Lower lobe of right lung (tissue), 2 donors: ENCODE results near the gene PHACTR3. TPM values are rescaled to one million over a fixed set of nuclear protein-coding genes. Genes with fewer than 3 reads are reported as not detected.

ENCODE experiments used
- ATAC-seq, 2 donors: fragments of 200-7000 bp; cut with Tn5 transposase; one replicate each; pipeline ENCODE4 v1.9.1; 2020 to 2022; ENCODE audit warnings: mild to moderate bottlenecking in 2 of 2, moderate library complexity in 2 of 2
- DNase-seq: peaks from one replicate; pipeline ENCODE4 v3.0.0-alpha.2; 2020
- H3K27ac ChIP-seq: fragments of 200-600 bp; one replicate; pipeline ENCODE4 v1.8.0; 2022
- H3K27me3 ChIP-seq: fragments of 200-600 bp; one replicate; pipeline ENCODE4 v1.8.0; 2022; ENCODE audit warnings: low read depth
- H3K36me3 ChIP-seq: fragments of 200-600 bp; one replicate; pipeline ENCODE4 v1.8.0; 2022; ENCODE audit warnings: mild to moderate bottlenecking
- H3K4me1 ChIP-seq: fragments of 200-600 bp; one replicate; pipeline ENCODE4 v1.8.0; 2022
- H3K4me3 ChIP-seq: fragments of 200-600 bp; one replicate; pipeline ENCODE4 v1.8.0; 2022; ENCODE audit warnings: mild to moderate bottlenecking
- H3K9me3 ChIP-seq: fragments of 200-600 bp; one replicate; pipeline ENCODE4 v1.8.0; 2022
- CTCF ChIP-seq: fragments of 200-600 bp; IDR thresholded peaks from one replicate; pipeline ENCODE4 v1.8.0; 2022; ENCODE audit warnings: antibody characterized with exemption, mild to moderate bottlenecking
- intact Hi-C: fragments of 100-400 bp; cut with DNase I; formaldehyde crosslinking; loops from one replicate; pipeline ENCODE4 v1.11.0; 2022
- total RNA-seq: library from RNA; stranded (reverse); fragmentation: NEBNext Ultra II Directional; extraction: Animal tissue kit (Norgen Biotek cat#: 25700); gene quantifications from one replicate; pipeline ENCODE4 v1.2.1, GENCODE V29; 2021
- donor health status: DM: no; HTN: yes; CAD: no; lungs with severe emphysema.

PHACTR3 gene
- total RNA-seq, 1 donor from 2014 or later: 9.0 TPM

- intact Hi-C loops: no loop called here
These were observed 118.8 kb downstream of the PHACTR3 start for GRCh38 chr20:59723108-59723500.

GRCh38 chr20:59723607-59724456, 119.5 kb downstream of the PHACTR3 start:
- peaks cover 5% of the 10 kb centered on the region for H3K4me1 ChIP-seq
- ATAC-seq (no peak), DNase-seq (no peak)
- no peak overlapping the region for H3K4me3 ChIP-seq
- no peak overlapping the region for H3K27ac ChIP-seq
- H3K27me3 ChIP-seq: peaks cover 28% of the 10 kb centered on the region
- H3K36me3 ChIP-seq: no peaks in the 10 kb centered on the region
- TF ChIP-seq CTCF: no peak
- no peaks in the 10 kb centered on the region for H3K9me3 ChIP-seq
- intact Hi-C loops: no loop called here

More at GRCh38 chr20:59723108-59723500, 118.8 kb downstream of the PHACTR3 start:
- Histone ChIP-seq H3K27me3 (peaks cover 33% of the 10 kb centered on the region), H3K4me1 (peaks cover 5% of the 10 kb centered on the region), H3K27ac (no peak overlapping the region), H3K36me3 (no peaks in the 10 kb centered on the region), H3K4me3 (no peak overlapping the region), H3K9me3 (no peaks in the 10 kb centered on the region)
- no peak for DNase-seq
- TF ChIP-seq CTCF: no peak
- peak; percentile 69 to 81 for ATAC-seq

GRCh38 chr20:59724457-59725366, 120.4 kb downstream of the PHACTR3 start:
- no peak for DNase-seq
- intact Hi-C loops: no loop called here
- peaks cover 21% of the 10 kb centered on the region for H3K27me3 ChIP-seq

GRCh38 chr20:59725476-59726280, 121.3 kb downstream of the PHACTR3 start:
- H3K27ac ChIP-seq: no peak overlapping the region
- H3K4me1 ChIP-seq: peaks cover 5% of the 10 kb centered on the region
- no peak for ATAC-seq
- intact Hi-C loops: no loop called here
- H3K27me3 ChIP-seq: peaks cover 11% of the 10 kb centered on the region
- no peak overlapping the region for H3K4me3 ChIP-seq
- TF ChIP-seq CTCF: no peak
- DNase-seq: no peak
- no peaks in the 10 kb centered on the region for H3K9me3 ChIP-seq
- no peaks in the 10 kb centered on the region for H3K36me3 ChIP-seq

More at GRCh38 chr20:59724457-59725366, 120.4 kb downstream of the PHACTR3 start:
- Histone ChIP-seq H3K36me3 (no peaks in the 10 kb centered on the region), H3K27ac (no peak overlapping the region), H3K9me3 (no peaks in the 10 kb centered on the region), H3K4me1 (peaks cover 5% of the 10 kb centered on the region), H3K4me3 (no peak overlapping the region)
- ATAC-seq: no peak
- TF ChIP-seq CTCF: no peak

GRCh38 chr20:59726281-59726595, 121.9 kb downstream of the PHACTR3 start:
- ATAC-seq (no peak), DNase-seq (no peak)
- Histone ChIP-seq H3K27me3 (peaks cover 9% of the 10 kb centered on the region), H3K9me3 (no peaks in the 10 kb centered on the region), H3K27ac (no peak overlapping the region), H3K4me1 (peaks cover 5% of the 10 kb centered on the region), H3K4me3 (no peak overlapping the region), H3K36me3 (no peaks in the 10 kb centered on the region)
- TF ChIP-seq CTCF: no peak
- intact Hi-C loops: no loop called here
